GM12872 (cell line): Measurements from ENCODE around the gene RCL1.

Experiments used
- TF ChIP-seq, protein P1 (sequence below): IDR thresholded peaks from 3 replicates; pipeline ENCODE4 v1.5.1; 2011; ENCODE audit warnings: low read depth, mild to moderate bottlenecking, low read length, moderate library complexity; ENCODE audit not compliant: insufficient read depth

The RCL1 gene

DNA sequence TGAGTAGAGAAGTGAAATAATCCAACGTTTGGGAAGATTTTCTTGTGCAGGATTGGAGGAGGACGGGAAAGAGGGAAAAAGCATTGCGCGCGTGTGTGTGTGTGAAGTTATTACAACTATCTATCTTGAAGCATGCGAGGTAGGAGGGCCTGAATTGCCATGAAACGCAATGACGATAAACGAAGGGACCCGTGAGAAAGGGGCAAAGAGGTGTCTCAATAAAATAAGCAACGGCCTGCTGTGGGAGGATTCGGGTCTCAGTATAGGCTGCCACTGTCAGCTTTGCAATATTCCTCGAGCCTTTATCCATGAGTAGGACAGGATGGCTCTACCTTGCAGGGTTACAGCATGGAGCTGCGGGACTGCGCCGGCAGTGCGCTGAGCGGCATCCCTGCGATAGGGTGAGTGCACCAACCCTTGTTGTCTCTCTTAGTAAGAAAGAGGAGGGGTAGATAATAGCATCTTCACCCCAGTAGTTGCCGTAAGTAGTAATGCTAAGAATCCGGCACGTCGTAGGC is 631 bp upstream of the RCL1 start:
- TF ChIP-seq, protein P1, sequence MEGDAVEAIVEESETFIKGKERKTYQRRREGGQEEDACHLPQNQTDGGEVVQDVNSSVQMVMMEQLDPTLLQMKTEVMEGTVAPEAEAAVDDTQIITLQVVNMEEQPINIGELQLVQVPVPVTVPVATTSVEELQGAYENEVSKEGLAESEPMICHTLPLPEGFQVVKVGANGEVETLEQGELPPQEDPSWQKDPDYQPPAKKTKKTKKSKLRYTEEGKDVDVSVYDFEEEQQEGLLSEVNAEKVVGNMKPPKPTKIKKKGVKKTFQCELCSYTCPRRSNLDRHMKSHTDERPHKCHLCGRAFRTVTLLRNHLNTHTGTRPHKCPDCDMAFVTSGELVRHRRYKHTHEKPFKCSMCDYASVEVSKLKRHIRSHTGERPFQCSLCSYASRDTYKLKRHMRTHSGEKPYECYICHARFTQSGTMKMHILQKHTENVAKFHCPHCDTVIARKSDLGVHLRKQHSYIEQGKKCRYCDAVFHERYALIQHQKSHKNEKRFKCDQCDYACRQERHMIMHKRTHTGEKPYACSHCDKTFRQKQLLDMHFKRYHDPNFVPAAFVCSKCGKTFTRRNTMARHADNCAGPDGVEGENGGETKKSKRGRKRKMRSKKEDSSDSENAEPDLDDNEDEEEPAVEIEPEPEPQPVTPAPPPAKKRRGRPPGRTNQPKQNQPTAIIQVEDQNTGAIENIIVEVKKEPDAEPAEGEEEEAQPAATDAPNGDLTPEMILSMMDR, result no peak

DNA sequence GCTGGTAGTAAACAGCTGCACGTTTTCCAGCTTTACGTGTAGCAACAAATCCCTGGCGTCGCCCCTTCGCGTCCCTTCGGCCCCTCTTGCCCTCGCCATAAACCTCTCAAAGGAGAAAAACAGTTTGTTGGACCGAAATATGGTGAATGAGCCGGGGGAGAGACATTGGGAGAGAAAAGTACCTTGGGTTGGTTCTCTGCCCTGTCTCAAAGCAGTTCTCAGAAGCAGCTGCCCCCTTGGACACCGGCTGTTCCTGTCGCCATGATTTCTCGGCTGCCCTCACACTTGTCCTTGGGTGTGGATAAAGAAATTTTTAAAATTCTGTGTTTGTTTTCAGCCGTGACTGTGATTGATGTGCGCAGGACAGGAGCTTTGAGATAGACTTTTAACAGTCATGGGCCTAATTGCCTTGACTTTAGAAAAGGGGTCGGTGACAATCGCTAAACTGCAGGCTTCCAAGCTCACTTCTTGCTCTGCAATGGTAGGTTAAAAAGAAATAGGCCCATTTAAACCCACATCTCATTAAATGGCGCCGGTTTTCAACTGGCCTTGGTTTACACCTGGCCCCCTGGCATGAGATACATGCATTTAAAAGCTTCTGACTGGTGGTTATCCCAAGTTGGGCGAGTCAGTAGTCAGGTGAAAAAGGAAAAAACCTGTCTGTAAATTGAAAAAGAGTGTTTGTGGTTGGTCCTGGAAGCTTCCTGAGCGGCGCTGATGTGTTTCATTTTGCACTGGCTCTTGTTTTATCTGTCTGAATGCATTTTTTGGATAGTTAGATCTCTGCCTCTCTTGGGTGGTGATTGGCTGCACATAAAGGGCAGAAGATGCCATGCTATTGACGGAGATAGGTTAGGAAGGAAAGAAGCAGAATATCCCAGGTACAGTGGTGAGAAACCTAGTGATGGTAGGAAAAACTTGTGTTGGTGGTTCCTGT is 983 bp downstream of the RCL1 start:
- TF ChIP-seq, protein P1, result no peak

DNA sequence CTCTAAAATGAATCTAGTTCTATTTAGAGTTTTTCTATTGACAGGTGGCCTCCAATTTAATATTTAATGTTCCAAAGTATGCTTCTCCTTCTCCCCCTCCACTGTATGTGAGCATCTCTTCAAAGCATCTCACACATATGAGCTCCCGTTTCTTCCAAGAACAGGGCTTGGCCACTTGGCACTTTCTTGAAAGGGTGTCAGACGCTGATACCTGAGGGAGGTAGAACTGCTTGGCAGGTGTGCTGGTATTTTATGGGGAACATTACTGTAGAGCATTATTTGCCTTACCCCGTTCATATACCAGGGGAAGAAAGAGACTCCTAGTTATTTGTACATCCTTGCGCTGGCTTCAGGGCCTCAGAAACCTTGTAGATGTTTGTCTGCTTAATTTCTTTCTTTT is 1.9 kb downstream of the RCL1 start:
- TF ChIP-seq, protein P1, result no peak

DNA sequence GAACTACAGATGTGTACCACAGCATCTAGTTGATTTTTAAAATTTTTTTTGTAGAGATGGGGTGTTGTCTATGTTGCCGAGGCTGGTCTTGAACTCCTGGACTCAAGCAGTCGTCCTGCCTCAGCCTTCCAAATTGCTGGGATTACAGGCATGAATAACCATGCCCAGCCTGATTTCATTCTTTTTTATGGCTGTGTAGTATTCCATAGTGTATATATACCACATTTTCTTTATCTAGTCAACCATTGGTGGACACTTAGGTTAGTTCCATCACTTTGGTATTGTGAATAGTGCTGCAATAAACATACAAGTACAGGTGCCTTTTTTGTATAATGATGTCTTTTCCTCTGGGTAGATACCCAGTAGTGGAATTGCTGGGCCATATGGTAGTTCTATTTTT is 3.8 kb downstream of the RCL1 start:
- TF ChIP-seq, protein P1, result no peak

DNA sequence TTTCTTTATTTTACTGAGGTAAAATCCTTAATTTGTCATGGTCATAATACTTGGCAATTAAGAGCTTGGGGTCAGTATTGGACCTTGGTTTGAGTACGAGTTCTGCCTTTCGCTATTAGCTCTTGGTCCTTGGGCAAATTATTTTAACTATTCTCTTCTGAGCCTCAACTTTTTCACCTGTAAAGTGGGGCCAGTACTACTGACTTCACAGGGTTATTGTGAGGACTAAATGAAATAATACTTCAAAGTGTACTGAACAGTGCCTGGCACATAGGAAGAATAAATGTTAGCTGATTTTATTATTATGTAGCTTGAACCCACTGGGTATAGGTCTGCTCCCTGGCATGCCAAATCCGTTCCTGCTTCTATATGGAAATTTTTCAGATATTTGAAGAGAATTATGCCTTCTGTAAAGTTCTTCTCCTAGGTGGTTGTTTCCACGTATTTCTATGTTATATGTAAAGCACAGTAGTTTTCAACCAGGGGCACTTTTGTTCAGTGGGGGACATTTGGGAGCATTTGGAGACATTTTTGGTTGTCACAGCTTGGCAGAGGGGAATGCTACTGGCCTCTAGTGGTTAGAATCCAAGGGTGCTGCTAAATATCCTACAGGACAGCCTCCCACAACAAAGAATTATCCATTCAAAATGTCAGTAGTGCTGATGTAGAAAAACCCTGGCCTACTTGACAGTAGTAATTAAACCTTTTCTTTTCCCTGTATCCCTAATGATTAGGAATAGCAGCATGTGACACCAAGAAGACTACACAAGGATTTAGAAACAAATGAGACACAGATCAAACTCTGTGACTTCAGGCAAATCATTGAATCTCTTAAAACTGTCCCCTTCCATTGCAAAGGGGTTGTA is 4.5 kb downstream of the RCL1 start:
- TF ChIP-seq, protein P1, result peak; percentile 85

DNA sequence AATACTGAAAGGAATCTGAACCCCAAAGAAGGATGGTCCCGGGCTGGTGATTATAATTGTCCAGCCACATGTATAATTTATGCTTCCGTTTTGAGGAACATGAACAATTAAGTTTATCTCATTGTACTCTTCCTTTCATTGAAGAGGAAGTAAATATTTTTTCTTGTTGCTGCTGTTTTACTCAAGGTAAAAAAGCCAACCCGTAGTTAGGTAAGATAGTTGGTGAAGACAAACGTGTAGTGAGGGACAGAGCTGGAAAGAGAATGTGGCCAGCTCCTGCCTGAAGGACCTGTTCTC is 5.1 kb downstream of the RCL1 start:
- TF ChIP-seq, protein P1, result no peak
